NCI-H187 (cell line): ENCODE data around the gene RAD51B.

ENCODE experiments used
- DNase-seq, 2 experiments: peaks; one replicate each; lab custom pipeline; 2025; lab: John Stamatoyannopoulos, UW

The RAD51B gene

GRCh38 chr14:68145539-68145938, 326.0 kb downstream of the RAD51B start:
- DNase-seq = no peak

DNA sequence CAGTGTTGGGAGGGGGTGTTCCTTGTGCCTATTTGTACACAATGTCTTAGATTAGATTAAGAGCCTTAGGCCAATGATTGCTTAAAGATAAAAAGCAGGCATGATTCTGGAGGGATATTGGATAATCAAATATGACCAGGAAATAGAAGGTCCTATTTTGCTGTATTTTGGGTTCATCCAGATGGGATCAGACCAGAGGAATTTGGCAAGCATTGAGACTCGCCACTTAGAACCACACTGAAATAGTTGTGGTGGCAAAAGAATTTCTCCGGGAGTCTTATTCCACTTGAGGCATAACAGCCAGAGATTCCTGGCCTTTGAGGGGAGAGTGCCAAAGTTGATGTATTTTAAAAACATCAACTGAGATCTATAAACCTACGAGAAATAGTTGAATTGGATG, 327.2 kb downstream of the RAD51B start:
- no peak for DNase-seq

GRCh38 chr14:68147303-68147702, 327.7 kb downstream of the RAD51B start:
- DNase-seq = no peak

DNA sequence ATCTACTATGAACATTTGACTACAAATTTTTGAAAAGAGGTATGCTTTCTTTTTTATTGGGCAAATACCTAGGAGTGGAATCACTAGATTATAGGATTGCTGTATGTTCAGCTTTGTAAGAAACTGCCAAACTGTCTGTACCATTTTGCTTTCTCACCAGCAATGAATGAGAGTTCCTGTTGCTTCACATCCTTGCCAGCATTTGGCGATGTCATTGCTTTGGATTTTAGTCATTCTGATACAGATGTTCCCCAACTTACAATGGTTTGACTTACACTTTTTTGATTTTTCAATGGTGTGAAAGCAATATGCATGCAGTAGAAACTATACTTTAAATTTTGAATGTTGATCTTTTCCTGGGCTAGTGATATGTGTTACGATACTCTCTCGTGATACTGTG, 328.7 kb downstream of the RAD51B start:
- DNase-seq = no peak

DNA sequence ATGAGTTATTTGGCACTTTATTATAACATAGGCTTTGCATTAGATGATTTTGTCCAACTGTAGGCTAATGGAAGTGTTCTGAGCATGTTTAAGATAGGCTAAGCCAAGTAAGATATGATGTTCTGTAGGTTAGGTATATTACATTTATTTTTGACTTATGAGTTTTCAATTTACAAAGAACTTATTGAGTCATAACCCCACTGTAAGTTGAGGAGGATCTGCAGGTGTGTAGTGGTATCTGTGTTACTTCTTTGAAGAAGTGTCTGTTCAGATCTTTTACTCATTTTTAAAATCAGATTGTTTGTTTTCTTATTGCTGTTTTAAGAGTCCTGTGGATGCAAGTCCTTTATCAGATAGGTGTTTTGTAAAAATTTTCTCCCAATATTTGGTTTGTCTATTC, 329.2 kb downstream of the RAD51B start:
- no peak for DNase-seq

DNA sequence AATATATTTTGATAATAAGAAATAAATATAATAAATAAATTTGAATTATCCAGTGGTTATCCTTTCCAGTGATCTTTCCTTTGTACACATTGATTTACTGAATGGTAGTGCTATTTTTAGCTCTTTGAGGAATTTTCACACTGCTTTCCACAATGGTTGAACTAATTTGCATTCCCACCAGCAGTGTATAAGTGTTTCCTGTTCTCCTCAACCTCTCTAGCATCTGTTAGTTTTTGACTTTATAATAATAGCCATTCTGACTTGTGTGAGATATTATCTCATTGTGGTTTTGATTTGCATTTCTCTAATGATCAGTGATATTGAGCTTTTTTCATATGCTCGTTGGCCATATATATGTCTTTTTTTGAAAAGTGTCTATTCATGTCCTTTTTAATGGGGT, 333.7 kb downstream of the RAD51B start:
- no peak for DNase-seq

DNA sequence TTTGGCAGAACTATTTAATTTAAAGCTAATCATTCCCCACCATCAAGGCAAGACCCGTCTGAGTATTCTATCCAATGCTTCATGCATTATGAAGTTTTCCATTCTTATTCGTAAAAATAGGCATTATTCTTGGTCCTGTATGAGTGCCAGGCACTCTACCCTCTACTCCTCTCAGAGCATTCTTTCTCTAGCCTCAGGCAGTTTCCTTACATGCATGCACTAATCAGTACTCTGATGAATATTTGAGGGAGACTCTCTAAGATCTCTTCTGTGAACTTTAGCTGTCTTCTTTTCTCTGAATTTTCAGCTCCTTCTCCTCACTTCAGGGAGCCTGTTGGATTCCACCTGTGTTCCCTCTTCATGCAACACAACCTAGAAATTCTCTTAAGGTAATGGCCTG, 334.7 kb downstream of the RAD51B start:
- DNase-seq = no peak

- no peak for DNase-seq
Observed at GRCh38 chr14:68157971-68158371, 338.4 kb downstream of the RAD51B start.

- no peak for DNase-seq
Observed at GRCh38 chr14:68158640-68159039, 339.1 kb downstream of the RAD51B start.

GRCh38 chr14:68159701-68160633, 340.4 kb downstream of the RAD51B start:
- DNase-seq = no peak

GRCh38 chr14:68160779-68161546, 341.4 kb downstream of the RAD51B start:
- no peak for DNase-seq

- no peak for DNase-seq
Observed at GRCh38 chr14:68162887-68163286, 343.3 kb downstream of the RAD51B start.

DNA sequence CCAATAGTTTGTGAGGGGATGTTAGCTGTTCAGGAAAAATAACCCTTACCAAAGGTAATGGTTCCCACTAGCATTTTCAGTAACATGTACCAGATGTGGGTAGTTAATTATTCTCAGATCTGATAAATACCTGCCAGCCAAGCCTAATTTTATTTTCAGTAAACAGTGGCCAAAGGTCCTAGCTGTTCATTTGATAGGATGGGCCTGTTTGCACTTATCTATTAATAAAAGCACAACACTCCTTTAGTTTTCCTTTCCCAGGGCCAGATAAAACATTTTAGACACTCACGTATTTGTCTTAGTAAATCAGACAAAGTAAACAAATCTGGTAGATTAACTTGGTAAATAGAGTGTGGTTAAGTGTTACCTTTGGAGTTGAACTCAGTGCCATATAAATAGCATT, 345.1 kb downstream of the RAD51B start:
- no peak for DNase-seq

DNA sequence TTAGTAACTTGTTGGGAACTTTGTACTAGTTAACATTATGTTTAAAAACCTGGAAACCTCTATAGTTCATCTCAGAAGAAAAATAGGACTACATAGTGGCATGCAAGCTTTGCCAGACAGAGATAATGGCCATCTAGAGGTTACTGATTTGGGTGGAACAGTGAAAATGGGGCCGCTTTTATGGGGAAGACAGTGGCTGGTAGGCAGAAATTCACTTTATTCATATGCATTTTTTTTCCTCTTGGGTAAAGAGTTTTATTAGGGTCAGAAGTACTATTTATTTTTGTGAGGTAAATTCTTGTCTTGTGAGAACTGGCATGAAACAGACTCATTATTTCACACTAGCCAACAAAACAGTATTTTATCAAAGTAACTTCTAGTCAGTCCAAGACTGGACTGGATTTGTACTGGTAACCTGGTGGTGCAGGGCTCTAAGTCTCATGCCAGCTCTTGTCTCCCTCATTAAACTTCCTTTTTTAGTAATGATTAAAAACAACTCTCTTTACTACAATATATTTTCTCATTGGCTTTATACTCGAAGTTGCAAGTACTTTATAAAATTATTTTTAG, 345.8 kb downstream of the RAD51B start:
- DNase-seq = no peak

DNA sequence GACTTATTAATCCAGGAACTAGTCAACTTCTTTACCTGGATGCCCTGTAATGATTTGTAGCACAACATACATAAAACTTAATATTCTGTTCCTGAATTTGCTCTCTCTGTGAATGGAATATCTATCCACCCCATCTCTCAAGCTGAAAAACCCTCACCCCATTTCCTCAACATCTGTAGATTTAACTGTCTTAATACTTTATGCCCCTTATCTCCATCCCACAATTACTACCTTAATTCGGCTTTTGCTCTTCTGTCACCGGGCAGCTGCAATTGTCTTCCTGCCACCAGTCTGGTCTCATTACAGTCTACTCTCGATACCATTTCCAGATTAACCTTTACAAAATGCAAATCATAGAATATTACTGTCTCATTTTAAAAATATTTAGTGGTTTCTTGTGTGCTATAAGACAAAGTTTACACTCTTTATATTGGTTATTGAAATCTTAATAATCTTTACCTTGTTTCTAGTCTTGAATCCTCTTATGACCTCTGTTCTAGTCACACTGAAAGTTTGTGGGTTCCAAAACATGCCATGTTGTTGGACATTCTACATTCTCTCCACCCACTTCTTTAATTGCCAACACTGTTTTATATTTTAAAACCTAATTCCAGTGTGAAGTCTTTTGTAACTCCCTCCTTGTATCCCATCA, 347.3 kb downstream of the RAD51B start:
- no peak for DNase-seq

DNA sequence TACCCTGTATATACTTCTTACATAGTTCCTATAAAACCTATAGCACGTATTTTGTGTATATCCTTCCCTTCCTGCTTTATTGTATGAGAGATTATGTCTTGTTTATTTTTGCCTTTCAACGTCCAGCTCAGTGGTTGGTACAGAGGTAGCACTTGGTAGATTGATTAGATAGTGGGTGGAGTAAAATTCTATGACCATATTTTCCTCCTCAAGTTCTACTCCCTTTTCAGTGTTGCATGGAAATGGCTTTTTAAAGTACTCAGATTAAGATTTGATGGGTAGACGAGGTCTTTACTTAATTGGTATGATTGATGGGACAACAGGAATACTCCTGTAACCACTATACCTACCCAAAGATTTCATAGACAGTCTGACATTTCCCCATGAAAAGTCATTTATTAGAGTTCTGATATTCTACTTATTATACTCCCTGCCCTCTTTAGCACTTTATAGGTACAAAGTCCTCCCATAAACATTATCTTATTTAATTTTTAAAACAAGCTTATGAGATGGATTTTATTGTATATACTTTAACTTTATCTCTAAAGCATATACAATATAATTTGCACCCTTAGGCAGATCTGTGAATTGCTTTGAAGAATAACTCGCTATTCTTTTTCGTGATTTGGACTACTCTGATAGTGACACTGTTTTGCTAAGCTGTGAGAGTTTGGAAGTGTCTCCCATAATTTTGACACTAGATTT, 348.0 kb downstream of the RAD51B start:
- no peak for DNase-seq

GRCh38 chr14:68168460-68169109, 349.0 kb downstream of the RAD51B start:
- no peak for DNase-seq

- DNase-seq = no peak
Observed at GRCh38 chr14:68172216-68172615, 352.6 kb downstream of the RAD51B start.

DNA sequence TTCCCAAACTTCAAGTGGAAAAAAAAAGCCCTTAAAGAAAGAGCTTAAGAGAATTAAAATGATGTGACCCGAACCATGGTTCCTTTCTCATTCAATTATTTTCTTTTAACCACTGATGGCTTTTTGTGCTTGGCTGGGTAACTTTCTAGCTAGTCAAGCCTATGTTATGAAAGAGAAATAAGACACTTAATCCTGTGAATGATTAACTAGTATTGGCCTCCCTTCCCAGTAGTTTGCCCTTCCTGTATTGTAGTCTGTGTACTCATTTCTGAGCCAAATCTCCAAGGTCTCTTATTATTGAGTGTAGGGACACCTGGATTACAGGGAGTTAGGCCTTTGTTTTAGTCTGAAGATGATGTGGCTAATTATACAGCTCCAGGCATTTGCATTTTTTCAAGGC, 353.0 kb downstream of the RAD51B start:
- DNase-seq = no peak

- DNase-seq = no peak
Observed at GRCh38 chr14:68173227-68173972, 353.8 kb downstream of the RAD51B start.
